Measurements from ENCODE around the gene CYP4A22.

The CYP4A22 gene

DNA sequence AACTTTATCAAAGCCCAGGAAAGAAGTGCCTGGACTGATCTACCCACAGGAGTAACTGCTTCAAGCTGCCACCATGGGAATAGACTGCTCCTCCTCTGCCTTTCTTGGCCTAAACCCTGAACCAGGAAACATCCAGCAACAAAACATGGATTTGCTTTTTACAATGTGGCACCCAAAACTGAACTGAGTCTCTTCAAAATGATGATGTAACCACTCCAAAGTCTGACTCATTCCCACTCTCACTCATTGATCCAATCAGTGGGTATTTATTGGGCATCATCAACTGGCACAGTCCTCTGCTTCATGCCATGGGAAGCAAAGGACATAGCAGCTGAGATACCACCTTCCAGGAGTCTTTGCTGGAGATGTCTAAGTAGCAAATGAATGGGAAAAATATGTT, 23.5 kb downstream of the CYP4A22 start:
- no peak for DNase-seq

DNA sequence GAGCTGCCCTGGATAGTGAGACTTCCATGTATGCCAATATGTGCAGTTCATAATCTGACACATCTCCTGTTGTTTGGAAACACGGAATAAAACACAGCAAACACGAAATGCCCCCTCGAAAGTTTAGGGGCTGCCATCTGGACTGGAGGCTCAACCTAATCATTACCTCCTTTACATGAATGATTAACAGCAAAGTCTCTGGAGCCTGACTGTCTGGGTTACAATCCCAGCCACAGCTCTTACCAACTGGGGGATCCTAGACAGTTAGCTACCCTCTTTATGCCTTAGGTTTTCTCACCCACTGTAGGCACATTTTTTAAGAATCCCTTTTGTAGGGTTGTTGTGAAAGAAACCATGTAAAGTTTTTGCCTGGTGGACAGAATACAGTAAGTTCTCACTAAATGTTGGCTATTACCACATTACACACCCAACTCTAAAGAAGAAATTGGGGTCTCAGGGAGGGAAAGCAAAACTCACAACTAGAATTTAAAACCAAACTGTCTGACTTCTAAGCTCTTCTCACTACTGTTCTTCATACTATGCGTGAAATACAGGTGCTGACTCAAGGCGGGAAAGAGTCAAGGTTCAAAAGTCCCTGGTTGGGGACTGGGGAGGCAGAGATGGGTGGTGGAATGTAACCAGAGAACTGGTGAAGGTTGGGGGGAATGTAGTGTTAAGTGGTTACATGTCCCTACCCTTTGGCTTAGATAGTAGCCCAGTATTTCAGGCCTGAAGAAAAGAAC, 24.2 kb downstream of the CYP4A22 start:
- DNase-seq = no peak

DNA sequence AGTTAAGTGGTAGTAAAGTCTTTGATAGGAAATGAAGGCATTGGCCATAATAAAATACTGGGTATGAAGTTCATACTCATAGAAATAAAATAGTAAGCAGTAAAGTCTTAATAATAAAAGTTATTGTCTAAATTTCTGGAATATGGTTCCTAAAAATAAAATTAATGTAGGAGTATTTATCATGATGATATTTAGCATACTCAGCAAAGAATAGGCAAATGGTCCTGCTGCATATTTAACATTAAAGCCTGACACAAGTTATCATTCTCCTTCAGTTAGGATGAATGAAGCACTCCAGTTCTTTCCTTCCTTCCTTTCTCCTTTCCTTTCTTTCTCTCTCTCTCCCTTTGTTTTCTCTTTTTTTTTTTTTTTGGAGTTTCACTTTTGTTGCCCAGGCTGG, 27.3 kb downstream of the CYP4A22 start:
- DNase-seq = no peak

DNA sequence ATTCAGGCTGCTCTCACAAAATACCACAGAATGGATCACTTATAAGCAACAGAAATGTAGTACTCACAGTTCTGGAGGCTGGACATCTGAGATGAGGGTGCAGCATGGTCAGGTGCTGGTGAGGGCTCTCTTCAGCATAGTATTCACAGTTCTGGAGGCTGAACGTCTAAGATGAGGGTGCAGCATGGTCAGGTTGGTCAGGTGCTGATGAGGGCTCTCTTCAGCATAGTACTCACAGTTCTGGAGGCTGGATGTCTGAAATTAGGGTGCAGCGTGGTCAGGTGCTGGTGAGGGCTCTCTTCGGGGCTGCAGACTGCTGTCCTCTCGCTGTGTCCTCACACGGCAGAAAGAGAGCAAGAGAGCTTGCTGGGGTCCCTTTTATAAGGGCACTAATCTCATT, 35.5 kb downstream of the CYP4A22 start:
- no peak for DNase-seq

DNA sequence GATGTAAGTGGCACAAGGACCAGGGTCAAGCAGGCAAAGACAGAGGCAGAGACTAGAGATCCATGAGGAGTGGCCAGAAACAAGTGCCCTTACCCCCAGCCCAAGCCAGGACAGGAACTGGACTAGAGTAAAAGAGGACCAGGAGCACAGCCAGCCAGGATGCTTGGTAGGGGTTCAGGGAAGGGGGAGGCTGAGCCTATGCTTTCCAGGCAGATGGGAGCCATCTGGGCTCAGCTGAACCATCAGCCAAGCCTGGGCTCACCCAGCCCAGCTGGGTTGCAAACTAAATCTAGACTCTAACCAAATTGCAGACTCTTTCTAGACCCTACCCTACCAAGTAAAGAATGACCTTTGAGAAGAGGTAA, 37.4 kb downstream of the CYP4A22 start:
- DNase-seq = no peak

DNA sequence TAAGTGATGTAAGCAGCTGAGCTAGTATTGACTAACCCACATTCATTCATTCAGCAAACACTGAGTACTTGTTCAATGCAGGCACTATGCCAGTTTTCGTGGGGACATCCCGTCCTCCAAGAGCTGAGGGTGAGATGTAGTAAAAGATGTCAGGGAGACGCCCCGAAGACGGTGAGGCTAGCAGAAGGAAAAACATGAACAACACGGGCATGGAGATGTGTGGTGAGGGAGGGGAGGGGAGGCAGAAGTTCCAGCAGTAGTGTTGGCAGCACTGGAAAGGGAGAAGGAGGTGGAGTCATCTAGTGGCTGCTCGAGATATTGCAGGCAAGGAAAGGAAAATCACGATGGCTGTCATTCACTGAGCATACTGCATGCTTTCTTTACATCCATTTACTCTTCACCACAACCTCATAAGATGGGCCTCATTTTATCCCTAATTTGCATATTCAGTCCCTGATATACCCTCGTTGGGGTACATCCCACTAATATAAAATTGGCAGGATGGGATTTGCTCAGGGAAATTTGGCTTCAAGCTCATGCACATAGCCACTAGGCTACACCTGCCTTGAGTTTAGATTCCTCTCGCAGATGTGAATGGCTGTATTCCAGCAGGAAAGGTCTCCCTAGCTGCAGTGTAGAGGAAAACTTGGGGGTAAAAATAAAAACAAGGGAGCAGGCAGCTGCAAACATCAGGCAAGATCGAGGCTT, 38.1 kb downstream of the CYP4A22 start:
- no peak for DNase-seq

DNA sequence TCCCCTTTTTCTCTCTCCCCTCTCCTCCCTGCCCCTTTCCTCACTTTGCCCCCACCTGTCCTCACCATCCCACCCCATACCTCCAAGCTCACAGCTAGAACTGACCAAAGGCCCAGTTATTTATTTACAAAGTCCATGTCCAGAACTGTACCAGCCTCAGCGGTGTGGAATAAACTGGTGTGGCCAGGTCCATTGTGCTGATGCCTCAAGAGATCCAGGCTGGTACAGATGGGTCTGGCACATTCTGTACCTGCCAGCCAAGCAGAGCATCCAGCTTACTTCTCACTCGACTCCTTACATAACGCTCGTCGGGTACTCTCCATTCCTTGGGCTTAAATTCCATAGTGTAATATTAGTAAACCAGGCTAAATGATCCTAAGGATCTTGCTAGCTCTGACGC, 40.8 kb downstream of the CYP4A22 start:
- no peak for DNase-seq

DNA sequence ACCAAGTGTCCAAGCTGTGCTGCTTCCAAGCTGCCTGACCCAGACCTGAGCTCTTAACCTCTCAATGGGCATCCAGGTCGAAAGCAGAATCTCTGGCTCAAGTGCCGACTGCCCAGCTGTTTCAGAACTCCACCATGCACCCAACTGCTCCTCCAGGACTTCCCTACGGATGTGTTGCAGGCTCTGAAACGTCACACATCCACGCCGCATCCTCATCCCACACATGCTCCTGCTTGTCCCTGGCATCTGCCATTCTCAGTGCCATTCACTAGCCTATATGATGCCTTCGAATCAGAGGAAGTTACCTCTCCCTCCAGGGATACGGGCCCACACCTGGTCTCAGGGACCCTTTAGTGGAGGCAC, 41.4 kb downstream of the CYP4A22 start:
- DNase-seq = no peak

DNA sequence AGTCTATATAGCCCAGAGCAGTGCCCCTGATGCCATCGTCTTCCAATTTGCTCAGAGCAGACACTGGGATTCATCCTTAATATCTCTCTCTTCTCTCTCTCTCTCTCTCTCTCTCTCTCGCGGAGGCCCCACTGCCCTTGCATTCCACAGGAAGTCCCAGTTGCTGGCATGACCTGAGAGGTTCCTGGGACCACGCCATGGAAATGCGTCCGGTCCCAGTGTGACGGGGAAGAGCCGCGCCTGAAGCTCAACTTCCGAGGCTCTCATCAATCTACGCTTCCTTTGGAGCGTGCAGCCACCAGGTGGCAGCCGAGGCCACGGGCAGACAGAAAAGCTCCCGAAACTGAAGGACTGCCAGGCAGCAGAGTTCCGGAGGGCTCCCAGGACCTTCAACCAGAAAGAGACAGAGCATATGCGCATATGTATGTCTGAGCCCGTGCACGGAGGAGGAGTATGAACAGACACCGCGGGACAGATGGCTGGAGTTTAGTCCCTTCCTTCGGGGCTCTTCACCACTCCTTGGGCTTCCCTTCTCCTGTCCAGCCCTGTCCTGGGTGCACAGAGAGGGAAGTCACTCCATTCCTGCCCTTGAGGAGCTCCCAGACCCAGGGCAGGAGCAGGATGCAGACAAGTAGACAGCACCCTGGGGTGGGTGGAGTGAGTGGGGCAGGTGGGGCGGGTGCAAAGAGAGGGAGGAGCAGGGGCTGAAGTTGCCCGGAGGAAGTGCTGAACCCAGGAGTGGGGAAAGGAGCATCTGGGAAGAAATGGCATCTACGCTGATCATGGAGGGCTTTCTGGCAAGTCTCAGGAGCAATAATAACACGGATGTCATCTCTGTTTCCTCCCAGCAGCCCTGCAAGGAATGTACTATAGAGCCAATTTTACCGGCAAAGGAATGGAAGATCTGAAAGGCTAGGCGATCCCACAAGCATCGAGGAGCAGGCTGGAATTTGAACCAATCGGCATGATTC, 42.1 kb downstream of the CYP4A22 start:
- peak; percentile 79 for DNase-seq

DNA sequence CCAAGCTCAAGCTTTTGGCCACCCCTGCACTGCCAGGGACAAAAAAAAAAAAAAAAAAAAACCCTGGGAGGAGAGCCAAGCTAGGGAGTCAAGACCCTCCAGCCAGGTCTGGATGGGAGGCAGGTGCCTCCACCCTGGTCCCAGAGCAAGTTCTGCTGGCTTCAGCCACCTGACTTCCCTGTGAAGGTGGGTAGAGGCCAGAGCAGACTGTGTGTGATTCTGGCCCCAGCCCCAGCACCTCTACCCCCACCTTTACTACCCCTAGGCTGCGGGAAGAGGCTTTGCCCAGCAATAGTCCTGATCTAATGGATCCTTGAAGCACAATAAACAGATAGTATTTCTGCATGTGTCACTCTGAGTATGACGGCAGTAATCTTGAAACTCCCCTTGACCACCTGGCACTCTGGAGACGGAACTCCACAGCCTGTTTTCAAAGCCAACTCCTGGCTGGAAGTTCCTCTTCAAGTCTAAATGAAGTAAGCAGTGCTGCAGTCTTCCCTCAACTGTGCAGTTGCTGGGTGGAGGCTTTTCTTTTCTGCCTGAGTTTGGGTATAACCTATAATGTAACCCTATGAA, 42.8 kb downstream of the CYP4A22 start:
- no peak for DNase-seq

DNA sequence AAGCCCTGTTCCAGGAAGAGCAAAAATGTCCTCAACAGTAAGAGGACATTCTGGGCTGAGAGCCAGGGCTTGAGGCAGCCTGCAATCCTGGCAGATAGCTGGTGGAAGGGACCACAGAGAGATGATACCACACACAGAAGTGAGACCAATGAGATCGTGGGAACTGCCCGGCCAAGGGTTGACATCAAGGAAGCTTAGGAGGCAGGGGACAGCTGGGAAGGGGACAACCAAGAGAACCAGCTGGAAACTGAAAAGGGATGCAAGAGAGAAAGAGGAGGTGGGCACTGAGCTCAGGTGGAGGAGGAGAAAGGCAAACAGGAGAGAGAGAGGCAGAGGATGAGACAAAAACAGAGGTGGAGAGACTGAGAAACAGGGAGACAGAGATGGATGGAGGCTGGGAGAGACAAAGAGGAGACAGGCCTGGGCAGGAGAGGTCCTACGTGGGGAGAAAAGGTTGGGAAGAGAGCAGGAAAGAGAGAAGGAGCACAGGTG, 43.4 kb downstream of the CYP4A22 start:
- no peak for DNase-seq

DNA sequence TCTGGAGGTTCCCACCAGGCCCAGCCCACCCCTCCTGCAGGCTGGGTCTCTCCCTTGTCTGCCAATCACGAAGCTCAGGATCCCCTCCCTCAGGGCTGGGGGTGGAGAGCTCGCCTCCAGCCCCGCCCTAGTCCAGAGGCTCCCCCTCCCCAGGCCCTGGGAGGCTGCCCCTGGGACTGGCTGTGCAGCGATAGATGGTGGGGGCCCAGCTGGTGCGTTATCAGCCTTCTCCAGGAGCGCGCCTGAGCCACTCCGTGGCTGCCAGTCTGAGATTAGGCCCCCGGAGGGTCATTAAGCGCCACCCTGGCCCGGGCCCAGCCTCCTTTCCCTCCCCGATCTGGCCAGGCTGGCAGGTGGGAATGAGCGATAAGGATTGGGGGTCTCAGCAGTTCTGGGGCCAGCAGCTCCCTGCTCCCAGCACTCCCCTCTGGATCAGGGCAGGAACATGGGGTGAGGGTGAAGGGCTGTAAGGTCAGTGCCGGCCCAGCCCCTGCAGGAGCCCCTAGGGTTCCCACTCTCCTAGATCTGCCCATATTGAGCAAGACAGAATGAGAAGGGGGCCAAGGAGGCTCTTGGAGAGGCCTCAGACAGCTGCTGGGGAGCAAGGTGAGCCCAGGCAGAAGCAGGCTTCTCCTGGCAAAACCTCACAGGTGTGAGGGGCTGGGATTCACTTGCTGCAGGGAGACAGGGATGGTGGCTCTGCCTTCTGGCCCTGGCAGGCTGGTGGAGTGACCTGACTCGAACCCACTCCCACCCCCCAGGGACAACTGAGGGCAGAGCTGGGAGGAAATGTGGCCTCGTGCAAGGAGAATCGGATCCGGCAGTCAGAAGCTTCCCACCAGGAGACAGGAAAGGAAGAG, 44.1 kb downstream of the CYP4A22 start:
- no peak for DNase-seq

DNA sequence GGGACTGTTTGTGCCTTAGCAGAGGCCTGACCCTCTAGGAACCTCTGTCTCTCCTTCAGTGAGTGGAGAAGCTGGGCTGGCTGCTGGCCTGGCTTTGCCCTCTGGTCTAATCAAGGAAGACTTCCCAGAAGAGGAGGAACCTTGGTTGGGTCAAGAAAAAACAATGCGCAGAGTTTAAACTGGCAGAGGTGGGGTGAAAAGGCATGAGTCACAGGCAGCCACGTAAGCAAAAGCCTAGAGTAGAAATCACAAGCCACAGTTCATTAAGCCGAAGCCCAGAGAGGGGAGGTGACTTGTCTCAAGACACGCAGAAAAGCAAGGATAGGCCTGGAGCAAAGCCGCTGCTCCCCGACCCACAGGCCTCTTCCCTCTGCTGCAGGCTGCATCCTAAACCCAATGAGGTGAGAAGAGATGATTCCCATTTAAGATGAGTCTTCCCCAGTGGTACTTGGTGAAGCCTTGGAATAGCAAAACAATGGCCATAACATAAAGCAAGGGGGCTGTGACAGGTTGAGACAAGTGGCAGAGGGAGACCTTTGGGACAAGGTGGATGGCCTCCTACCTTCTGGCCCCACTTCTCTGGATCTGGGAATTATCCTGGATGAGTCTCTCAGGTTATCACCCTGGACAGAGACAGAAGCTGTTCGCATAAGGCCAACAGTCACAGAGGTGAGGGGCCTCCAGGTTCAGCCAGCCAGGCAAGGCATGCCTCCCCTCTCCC, 44.9 kb downstream of the CYP4A22 start:
- no peak for DNase-seq

DNA sequence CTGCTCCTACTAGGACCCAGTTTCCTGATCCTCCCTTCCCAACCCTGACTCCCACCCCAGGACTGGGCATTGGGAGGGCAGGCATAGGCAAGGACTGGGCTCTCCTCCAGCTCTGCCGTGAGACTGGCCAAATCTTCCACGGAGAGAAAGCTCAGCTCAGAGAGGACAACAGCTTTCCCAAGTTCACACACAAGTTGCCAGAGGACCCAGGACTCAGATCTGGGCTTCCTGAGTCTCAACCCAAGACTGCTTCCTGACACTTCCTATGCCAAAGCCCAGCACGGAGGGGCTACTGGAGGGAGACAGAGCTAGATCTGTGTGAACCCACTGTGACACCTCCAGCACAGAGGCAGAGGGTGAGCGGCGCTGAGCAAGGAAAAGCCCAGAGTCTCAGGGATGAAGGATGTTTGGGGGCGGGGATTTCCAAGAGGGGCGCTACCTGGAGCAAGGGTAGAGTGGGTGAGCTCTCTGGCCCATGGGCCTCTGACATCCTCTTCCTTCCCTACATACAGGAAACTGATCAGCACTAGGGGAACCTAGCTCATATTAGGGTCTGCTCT, 45.5 kb downstream of the CYP4A22 start:
- DNase-seq = no peak

DNA sequence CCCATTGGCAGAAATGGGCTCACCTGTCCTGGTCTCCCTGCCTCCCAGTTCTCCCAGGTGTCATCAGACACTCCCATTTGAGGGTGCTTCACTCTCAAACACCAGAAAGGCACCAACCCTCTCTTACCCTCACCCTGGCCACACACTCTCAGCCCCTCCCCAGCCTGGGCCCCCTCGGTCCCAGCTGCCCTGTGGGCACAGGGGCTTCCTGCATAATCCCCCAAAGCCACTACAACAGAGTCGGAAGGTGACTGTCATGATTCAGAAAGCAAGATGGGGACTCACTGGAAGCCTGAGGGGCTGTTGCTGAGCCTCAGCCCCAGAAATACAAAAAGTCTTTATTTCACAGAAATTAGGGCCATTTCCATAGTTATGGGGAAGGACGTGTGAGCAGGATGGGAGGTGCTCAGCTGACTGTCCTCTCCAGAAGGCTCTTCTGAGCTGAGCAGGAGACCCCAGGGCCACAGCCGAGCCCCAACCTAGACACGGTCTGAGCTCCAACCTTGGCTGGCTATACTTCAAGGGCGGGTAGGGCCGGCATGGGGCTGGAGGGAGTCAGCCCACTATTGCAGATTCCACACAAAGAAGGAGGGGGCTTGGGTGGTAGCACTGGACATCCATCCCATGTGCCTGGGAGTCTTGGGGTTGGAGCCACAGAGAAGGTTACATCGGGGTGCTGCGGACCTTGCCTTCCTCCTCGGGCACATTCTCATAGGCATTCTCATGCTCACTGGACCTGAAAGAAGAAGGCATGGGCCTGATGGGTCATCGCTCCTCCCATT, 46.3 kb downstream of the CYP4A22 start:
- no peak for DNase-seq

DNA sequence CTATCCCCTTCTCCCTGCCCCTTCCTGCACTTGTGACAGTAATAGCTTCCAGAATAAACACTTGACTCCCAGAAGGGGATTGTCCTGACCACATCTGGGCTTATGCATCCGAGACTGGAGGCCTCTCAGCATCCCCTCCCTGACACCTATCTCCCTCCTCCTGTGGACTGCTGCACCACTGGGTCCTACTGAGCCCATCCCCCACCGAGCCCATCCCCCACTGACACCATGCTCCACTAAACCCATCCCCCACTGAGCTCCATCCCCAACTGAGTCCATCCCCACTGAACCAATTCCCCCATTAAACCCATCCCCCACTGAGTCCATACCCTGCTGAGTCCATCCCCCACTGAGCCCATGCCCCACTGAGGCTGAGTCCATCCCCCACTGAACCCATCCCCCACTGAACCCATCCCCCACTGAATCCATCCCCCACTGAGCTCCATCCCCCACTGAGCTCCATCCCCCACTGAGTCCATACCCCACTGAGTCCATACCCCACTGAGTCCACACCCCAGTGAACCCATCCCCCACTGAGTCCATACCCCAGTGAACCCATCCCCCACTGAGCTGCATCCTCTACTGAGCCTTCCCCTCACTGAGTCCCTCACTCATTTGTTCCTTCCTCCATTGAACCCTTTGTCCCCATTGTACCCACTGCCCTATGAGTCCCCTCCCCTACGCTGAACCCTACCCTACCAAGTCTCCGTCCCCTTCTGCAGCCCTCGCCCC, 47.0 kb downstream of the CYP4A22 start:
- no peak for DNase-seq

DNA sequence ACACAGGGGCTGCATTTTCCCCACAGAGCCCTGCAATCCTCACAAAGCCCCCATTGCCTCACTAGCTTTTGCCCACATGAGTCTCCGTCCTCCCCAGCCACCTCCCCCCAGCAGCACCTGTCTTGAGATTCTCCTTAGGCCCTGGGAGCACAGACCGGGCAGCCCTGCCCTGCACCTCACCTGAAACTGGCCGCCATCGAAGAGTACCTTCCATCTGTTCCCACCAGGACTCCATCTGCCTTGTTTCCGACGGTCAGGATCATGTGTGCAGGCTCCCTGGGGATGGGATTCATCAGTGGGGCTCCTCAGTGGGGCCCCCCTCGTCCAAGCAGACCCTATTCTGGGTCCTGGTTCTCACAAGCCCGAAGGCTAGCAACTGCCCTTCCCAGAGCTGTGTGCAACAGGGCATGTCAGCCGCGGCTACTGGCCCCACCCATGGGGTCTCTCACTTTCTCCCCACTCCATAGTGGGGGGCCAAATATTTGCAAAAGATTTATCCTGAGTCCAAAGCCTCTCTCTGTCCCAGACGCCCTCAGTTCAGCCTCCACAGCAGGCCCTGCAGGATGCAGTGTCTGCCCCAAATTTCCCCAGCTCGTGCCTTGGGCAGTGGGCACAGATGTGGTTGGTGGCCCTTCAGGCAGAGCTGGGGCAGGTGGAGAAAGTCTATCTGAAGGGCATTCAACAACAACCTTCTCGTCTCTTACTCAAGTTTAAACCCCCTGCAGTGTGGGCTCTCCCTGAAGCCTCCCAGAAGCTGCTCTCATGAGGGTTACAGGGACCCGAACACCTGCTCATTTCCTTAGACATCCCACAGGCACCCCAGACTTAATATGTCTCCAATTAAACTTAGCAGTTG, 47.8 kb downstream of the CYP4A22 start:
- no peak for DNase-seq

All from NCI-H524 treated with DMSO at 0.1 percent for 48 hours (cell line).